ENCODE measurements around the gene CD300C. TPM values are rescaled to one million over a fixed set of nuclear protein-coding genes. Genes with fewer than 3 reads are reported as not detected.
"Not testable (repeated sequence)": the region's sequence is repeated elsewhere in the genome, so short reads cannot be mapped to it uniquely, and the experiment has no call there.

CD300C gene
- total RNA-seq, 2 experiments from 2014 or later: 0.14 TPM; not detected in 1

DNA sequence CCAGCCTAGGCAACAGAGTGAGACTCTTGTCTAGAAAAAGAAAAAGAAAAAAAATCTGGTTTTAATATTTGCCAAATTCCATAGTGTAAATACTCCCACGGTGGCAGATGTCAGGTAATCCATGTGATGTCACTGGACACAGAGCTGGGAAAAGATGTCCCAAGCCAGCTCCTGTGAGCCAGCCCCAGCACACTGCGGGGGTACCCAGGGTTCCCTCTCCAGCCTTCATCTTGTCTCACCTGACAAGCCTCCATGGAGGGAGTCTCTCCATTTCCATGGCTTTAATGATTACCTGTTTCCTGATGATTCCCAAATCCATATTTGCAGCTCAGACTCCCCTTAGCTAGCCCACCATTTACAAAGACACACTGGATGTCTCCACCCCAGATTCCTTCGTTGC, 19.2 kb downstream of the CD300C start:
- H3K27ac Mint-ChIP-seq: no peak overlapping the region
- H3K36me3 Mint-ChIP-seq: no peaks in the 10 kb centered on the region
- intact Hi-C loops (cut with micrococcal nuclease): no loop called here
- no peak for DNase-seq
- H3K4me3 Mint-ChIP-seq: no peak overlapping the region
- ChIA-PET POLR2A (interaction anchor here (0.6 kb wide), 1 partner anchor 61 kb away, joined by 3 read pairs; no protein-coding TSS in a partner anchor), CTCF (interaction anchor here (0.6 to 1.1 kb wide), 2 partner anchors 8 to 70 kb away, joined by 3 to 4 read pairs; no protein-coding TSS in a partner anchor)
- peaks cover 4% of the 10 kb centered on the region for H3K9me3 Mint-ChIP-seq
- peaks cover 33% of the 10 kb centered on the region for H3K27me3 Mint-ChIP-seq
- no peaks in the 10 kb centered on the region for H3K4me1 Mint-ChIP-seq (ENCODE audit: low read depth)

GRCh38 chr17:74525781-74526288, 20.1 kb downstream of the CD300C start:
- H3K27me3 Mint-ChIP-seq: peaks cover 37% of the 10 kb centered on the region
- POLR2A ChIA-PET: interaction anchor here (0.6 kb wide), 1 partner anchor 61 kb away, joined by 3 read pairs; no protein-coding TSS in a partner anchor
- H3K36me3 Mint-ChIP-seq: no peaks in the 10 kb centered on the region

DNA sequence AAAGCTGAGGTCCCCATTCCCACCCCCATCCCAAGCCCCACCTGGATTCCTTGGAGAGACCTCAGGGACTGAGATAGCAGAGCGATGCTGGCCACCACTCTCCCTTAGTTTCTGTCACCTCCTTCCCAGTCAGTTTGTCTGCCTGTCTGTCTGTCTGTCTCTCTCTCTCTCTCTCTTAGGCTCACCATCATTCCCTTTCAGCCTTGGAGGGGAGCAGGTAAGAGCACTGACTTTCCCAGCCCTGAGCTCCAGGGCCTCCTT, 20.5 kb downstream of the CD300C start:
- H3K27me3 Mint-ChIP-seq: peaks cover 37% of the 10 kb centered on the region
- no peak overlapping the region for H3K4me3 Mint-ChIP-seq
- no peaks in the 10 kb centered on the region for H3K36me3 Mint-ChIP-seq
- H3K4me1 Mint-ChIP-seq (ENCODE audit: low read depth): peaks cover 8% of the 10 kb centered on the region
- intact Hi-C loops (cut with micrococcal nuclease): no loop called here
- no peak for DNase-seq
- no peak overlapping the region for H3K27ac Mint-ChIP-seq
- peaks cover 4% of the 10 kb centered on the region for H3K9me3 Mint-ChIP-seq
- ChIA-PET CTCF (interaction anchor here (1.1 to 1.6 kb wide), 3 partner anchors 68 to 436 kb away, joined by 3 to 5 read pairs (median 3); no protein-coding TSS in a partner anchor), POLR2A (no interaction called here)

More at GRCh38 chr17:74525781-74526288, 20.1 kb downstream of the CD300C start:
- no peak overlapping the region for H3K4me3 Mint-ChIP-seq
- H3K9me3 Mint-ChIP-seq: peaks cover 4% of the 10 kb centered on the region
- H3K27ac Mint-ChIP-seq: no peak overlapping the region
- no peak for DNase-seq
- H3K4me1 Mint-ChIP-seq (ENCODE audit: low read depth): peaks cover 7% of the 10 kb centered on the region
- CTCF ChIA-PET: interaction anchor here (1.1 to 1.6 kb wide), 3 partner anchors 69 to 436 kb away, joined by 3 to 5 read pairs (median 3); no protein-coding TSS in a partner anchor
- intact Hi-C loops (cut with micrococcal nuclease): no loop called here

DNA sequence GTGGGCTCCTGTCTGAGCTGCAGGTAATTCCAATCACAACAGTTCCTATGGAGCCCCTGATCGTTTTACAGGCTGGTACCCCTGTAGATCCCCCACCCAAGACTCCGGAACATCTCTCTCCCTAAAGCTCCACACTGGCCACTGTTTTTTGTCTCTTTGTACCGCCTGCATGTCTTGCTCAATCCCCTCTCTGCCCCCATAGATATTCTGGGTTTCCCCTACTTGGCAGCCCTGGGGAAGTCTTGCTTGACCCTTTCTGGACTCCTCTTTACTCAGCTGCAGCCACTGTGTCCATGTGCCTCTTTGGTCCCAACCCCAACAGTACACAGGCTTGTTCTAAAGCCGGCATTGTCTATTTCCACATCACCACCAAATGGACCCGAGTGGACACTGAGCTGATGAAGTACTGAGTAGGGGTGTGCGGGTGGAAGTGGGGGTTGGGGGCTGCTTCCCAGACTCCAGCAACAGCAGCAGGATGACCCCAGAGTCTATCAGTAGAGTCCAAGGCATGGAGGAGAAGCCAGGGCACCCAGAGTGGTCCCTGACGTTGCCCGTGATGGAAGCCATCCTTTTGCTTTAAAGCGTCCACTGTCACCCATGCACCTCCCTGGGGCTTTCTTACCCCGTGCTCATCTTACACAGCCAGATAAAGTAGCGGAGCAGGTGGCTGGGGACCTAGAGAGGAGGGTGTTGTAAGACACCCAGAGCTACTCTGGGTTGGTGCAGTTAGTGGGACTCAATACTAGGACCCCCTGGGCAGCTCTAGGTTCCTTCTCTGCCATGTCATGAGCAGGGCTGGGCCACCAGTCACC, 21.1 kb downstream of the CD300C start:
- intact Hi-C loops (cut with micrococcal nuclease): no loop called here
- H3K4me1 Mint-ChIP-seq (ENCODE audit: low read depth): peaks cover 12% of the 10 kb centered on the region

DNA sequence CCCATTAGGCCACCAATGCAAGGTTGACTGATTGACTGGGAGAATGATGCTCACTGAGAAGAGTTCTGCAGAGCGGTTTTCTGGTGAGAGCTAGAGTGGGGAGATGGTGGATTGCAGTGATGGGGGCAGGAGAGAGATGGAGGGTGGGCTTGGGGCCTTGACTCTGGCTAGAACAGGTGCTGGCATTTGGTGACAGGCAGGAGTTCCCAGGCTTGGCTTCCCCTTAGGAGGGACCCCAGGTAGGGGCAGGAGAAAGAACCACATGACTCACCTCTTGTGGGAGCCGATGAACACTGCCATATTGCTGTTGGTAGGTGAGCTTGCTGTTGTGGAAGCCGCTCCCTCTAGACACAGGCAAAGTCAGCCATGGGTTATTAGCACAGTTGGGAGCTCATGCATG, 22.6 kb downstream of the CD300C start:
- Mint-ChIP-seq H3K9me3 (peaks cover 7% of the 10 kb centered on the region), H3K4me3 (no peak overlapping the region), H3K4me1 (ENCODE audit: low read depth) (peaks cover 14% of the 10 kb centered on the region), H3K36me3 (no peaks in the 10 kb centered on the region), H3K27me3 (peaks cover 38% of the 10 kb centered on the region), H3K27ac (no peak overlapping the region)
- intact Hi-C loops (cut with micrococcal nuclease): no loop called here
- ChIA-PET POLR2A (no interaction called here), CTCF (no interaction called here)
- no peak for DNase-seq

More for the DNA sequence above, 21.1 kb downstream of the CD300C start:
- Mint-ChIP-seq H3K4me3 (no peak overlapping the region), H3K36me3 (no peaks in the 10 kb centered on the region), H3K27ac (no peak overlapping the region), H3K27me3 (peaks cover 36% of the 10 kb centered on the region), H3K9me3 (peaks cover 4% of the 10 kb centered on the region)
- POLR2A ChIA-PET: no interaction called here
- CTCF ChIA-PET: interaction anchor here (1.3 to 1.6 kb wide), 2 partner anchors 146 to 435 kb away, joined by 3 to 5 read pairs; no protein-coding TSS in a partner anchor
- no peak for DNase-seq

GRCh38 chr17:74522381-74523105, 23.4 kb downstream of the CD300C start:
- intact Hi-C loops (cut with micrococcal nuclease): no loop called here
- CTCF ChIA-PET: interaction anchor here (1.1 kb wide), 1 partner anchor 155 kb away, joined by 3 read pairs; no protein-coding TSS in a partner anchor
- H3K27ac Mint-ChIP-seq: no peak overlapping the region
- DNase-seq: no peak
- POLR2A ChIA-PET: no interaction called here
- H3K9me3 Mint-ChIP-seq: peaks cover 11% of the 10 kb centered on the region
- peaks cover 14% of the 10 kb centered on the region for H3K4me1 Mint-ChIP-seq (ENCODE audit: low read depth)
- peaks cover 41% of the 10 kb centered on the region for H3K27me3 Mint-ChIP-seq
- H3K36me3 Mint-ChIP-seq: no peaks in the 10 kb centered on the region
- H3K4me3 Mint-ChIP-seq: no peak overlapping the region

- ChIA-PET POLR2A (no interaction called here), CTCF (interaction anchor here (1.1 kb wide), 1 partner anchor 154 kb away, joined by 3 read pairs; no protein-coding TSS in a partner anchor)
- Mint-ChIP-seq H3K27me3 (peaks cover 39% of the 10 kb centered on the region), H3K27ac (no peak overlapping the region), H3K9me3 (peaks cover 11% of the 10 kb centered on the region), H3K4me3 (no peak overlapping the region), H3K36me3 (no peaks in the 10 kb centered on the region), H3K4me1 (ENCODE audit: low read depth) (peaks cover 14% of the 10 kb centered on the region)
- DNase-seq: peak; percentile 32
- intact Hi-C loops (cut with micrococcal nuclease): no loop called here
Observed at GRCh38 chr17:74521701-74522201, 24.2 kb downstream of the CD300C start.

DNA sequence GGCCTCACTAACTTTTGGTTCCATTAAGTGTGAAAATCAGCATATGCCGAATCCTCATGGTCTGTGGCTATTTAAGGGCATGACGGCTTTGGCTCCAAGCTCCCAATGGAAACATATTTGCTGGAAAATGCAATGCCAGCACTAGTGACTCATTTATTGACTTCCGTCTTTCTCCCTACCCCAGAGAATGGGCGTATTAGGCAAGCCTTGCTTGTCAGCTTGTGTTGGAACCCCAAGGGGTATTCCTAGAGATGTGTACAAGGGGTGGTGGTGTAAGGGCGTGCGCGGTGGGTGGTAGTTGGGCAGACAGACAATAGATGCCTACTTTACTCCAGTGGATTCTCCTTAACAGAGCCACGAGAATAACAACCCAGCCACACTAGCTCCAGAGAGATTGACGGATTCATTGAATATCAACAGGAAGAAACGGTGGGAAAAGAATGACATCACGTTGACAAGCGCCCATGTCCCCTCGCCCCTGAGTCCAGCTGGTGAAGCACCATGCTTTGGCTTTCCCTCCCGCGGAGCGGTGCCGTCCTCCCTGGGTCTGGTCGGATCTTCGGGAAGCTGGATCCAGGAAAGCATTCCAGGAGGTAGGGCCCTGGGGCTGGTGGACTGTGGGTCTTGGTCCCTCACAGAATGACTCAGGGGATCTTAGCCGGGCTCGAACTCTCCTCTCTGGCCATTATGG, 25.0 kb downstream of the CD300C start:
- H3K9me3 Mint-ChIP-seq: peaks cover 11% of the 10 kb centered on the region
- ChIA-PET CTCF (interaction anchor here (0.9 kb wide), 1 partner anchor 153 kb away, joined by 5 read pairs; no protein-coding TSS in a partner anchor), POLR2A (no interaction called here)
- no peaks in the 10 kb centered on the region for H3K36me3 Mint-ChIP-seq
- H3K4me1 Mint-ChIP-seq (ENCODE audit: low read depth): peaks cover 14% of the 10 kb centered on the region
- H3K27ac Mint-ChIP-seq: no peak overlapping the region
- no peak overlapping the region for H3K4me3 Mint-ChIP-seq
- intact Hi-C loops (cut with micrococcal nuclease): no loop called here
- H3K27me3 Mint-ChIP-seq: peaks cover 40% of the 10 kb centered on the region
- no peak for DNase-seq

GRCh38 chr17:74520016-74520434, 25.9 kb downstream of the CD300C start:
- POLR2A ChIA-PET: no interaction called here
- H3K27ac Mint-ChIP-seq: peak overlapping the region; percentile 65
- intact Hi-C loops (cut with micrococcal nuclease): no loop called here
- no peak overlapping the region for H3K4me3 Mint-ChIP-seq
- CTCF ChIA-PET: interaction anchor here (0.8 kb wide), 1 partner anchor 17 kb away, joined by 3 read pairs; no protein-coding TSS in a partner anchor
- peaks cover 36% of the 10 kb centered on the region for H3K27me3 Mint-ChIP-seq
- peak; percentile 58 for DNase-seq
- H3K4me1 Mint-ChIP-seq (ENCODE audit: low read depth): peaks cover 14% of the 10 kb centered on the region
- H3K36me3 Mint-ChIP-seq: no peaks in the 10 kb centered on the region
- peaks cover 13% of the 10 kb centered on the region for H3K9me3 Mint-ChIP-seq

DNA sequence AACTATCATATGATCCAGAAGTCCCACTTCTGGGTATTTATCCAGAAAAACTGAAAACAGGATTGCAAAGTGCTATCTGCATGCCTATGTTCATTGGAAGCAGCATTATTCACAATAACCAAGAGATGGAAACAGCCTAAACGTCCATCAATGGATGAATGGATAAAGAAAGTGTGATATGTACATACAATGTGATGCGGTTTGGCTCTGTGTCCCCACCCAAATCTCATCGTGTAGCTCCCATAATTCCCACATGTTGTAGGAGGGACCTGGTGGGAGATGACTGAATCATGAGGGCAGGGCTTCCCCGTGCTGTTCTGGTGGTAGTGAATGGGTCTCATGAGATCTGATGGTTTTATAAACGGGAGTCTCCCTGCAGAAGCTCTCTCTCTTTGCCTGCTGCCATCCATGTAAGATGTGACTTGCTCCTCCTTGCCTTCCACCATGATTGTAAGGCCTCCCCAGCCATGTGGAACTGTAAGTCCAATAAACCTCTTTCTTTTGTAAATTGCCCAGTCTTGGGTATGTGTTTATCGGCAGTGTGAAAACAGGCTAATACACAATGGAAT, 27.4 kb downstream of the CD300C start:
- intact Hi-C loops (cut with micrococcal nuclease); H3K4me3 Mint-ChIP-seq; POLR2A ChIA-PET; DNase-seq; H3K27ac Mint-ChIP-seq; CTCF ChIA-PET: not testable (repeated sequence)
- H3K9me3 Mint-ChIP-seq: peaks cover 26% of the 10 kb centered on the region
- H3K36me3 Mint-ChIP-seq: peaks cover 12% of the 10 kb centered on the region
- H3K4me1 Mint-ChIP-seq (ENCODE audit: low read depth): peaks cover 25% of the 10 kb centered on the region
- peaks cover 40% of the 10 kb centered on the region for H3K27me3 Mint-ChIP-seq

GRCh38 chr17:74516561-74517328, 29.2 kb downstream of the CD300C start:
- Mint-ChIP-seq H3K4me3 (no peak overlapping the region), H3K36me3 (peaks cover 12% of the 10 kb centered on the region), H3K4me1 (ENCODE audit: low read depth) (peaks cover 38% of the 10 kb centered on the region), H3K9me3 (peaks cover 23% of the 10 kb centered on the region), H3K27me3 (peaks cover 30% of the 10 kb centered on the region), H3K27ac (no peak overlapping the region)
- DNase-seq: no peak
- ChIA-PET POLR2A (no interaction called here), CTCF (interaction anchor here (0.6 kb wide), 1 partner anchor 275 kb away, joined by 3 read pairs; no protein-coding TSS in a partner anchor)
- intact Hi-C loops (cut with micrococcal nuclease): no loop called here

All from activated CD4-positive, alpha-beta memory T cell treated with anti-CD3 and anti-CD28 coated beads for 36 hours (primary cell).